Measurements from ENCODE around the gene ANKFN1.

Gene ANKFN1

GRCh38 chr17:56291226-56291805, 138.0 kb downstream of the ANKFN1 start:
- no peak for DNase-seq

GRCh38 chr17:56292010-56292409, 138.7 kb downstream of the ANKFN1 start:
- DNase-seq: no peak

GRCh38 chr17:56292578-56292977, 139.3 kb downstream of the ANKFN1 start:
- DNase-seq: no peak

- DNase-seq: peak; percentile 91
Measured at GRCh38 chr17:56297184-56297583, 143.9 kb downstream of the ANKFN1 start.

- peak; percentile 29 for DNase-seq
Measured at GRCh38 chr17:56298846-56299245, 145.6 kb downstream of the ANKFN1 start.

- DNase-seq: no peak
Measured at GRCh38 chr17:56300144-56300543, 146.9 kb downstream of the ANKFN1 start.

GRCh38 chr17:56305007-56305406, 151.7 kb downstream of the ANKFN1 start:
- peak; percentile 47 for DNase-seq

GRCh38 chr17:56309897-56310296, 156.6 kb downstream of the ANKFN1 start:
- no peak for DNase-seq

- DNase-seq: peak; percentile 68
Measured at GRCh38 chr17:56310782-56311181, 157.5 kb downstream of the ANKFN1 start.

- peak; percentile 52 for DNase-seq
Measured at GRCh38 chr17:56313201-56313600, 159.9 kb downstream of the ANKFN1 start.

- DNase-seq: no peak
Measured at GRCh38 chr17:56314026-56314425, 160.8 kb downstream of the ANKFN1 start.

- DNase-seq: no peak
Measured at GRCh38 chr17:56314984-56315602, 161.8 kb downstream of the ANKFN1 start.

- no peak for DNase-seq
Measured at GRCh38 chr17:56316604-56317003, 163.3 kb downstream of the ANKFN1 start.

- DNase-seq: no peak
Measured at GRCh38 chr17:56317351-56318208, 164.3 kb downstream of the ANKFN1 start.

GRCh38 chr17:56319531-56319930, 166.3 kb downstream of the ANKFN1 start:
- DNase-seq: peak; percentile 85

GRCh38 chr17:56320443-56320842, 167.2 kb downstream of the ANKFN1 start:
- DNase-seq: no peak

GRCh38 chr17:56322991-56323390, 169.7 kb downstream of the ANKFN1 start:
- no peak for DNase-seq

GRCh38 chr17:56324676-56325075, 171.4 kb downstream of the ANKFN1 start:
- DNase-seq: no peak

- no peak for DNase-seq
Measured at GRCh38 chr17:56325313-56326000, 172.2 kb downstream of the ANKFN1 start.

- no peak for DNase-seq
Measured at GRCh38 chr17:56326001-56326359, 172.7 kb downstream of the ANKFN1 start.

GRCh38 chr17:56347639-56348038, 194.4 kb downstream of the ANKFN1 start:
- no peak for DNase-seq

- DNase-seq: no peak
Measured at GRCh38 chr17:56350592-56350991, 197.3 kb downstream of the ANKFN1 start.

GRCh38 chr17:56351675-56352074, 198.4 kb downstream of the ANKFN1 start:
- DNase-seq: no peak

- DNase-seq: no peak
Measured at GRCh38 chr17:56358651-56359050, 205.4 kb downstream of the ANKFN1 start.
